Limb (tissue), 2 donors: Measurements from ENCODE around the gene ANO4.
"Not testable (repeated sequence)": the region's sequence is repeated elsewhere in the genome, so short reads cannot be mapped to it uniquely, and the experiment has no call there.

ENCODE experiments used
- DNase-seq, 2 donors: peaks; one replicate each; pipeline ENCODE4 v3.0.0-alpha.2; 2016; ENCODE audit errors: extremely low spot score in 2 of 2

ANO4 gene

DNA sequence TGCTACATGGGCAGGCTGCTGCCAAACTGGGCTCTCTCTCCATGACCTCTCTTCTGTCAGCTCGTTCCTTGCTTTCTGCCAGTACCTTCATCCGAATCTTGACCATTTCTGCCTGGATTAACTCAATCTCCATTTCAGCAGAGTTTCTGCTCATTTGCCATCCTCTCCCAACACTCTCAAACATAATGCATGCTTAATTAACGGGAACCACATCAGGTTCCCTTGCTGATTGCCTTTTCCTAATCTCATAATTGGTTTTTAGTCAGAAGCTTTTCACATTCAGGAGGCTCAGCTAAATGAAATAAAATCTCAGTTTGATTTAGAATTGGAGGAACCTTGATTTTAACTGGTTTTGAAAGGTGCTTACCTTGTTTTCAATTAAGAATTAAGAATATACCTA lies 288.1 kb downstream of the ANO4 start:
- no peak for DNase-seq

GRCh38 chr12:101086490-101087135 lies 292.0 kb downstream of the ANO4 start:
- DNase-seq = peak in 1 of 2 donors; percentile 27

GRCh38 chr12:101087920-101088319 lies 293.3 kb downstream of the ANO4 start:
- DNase-seq = no peak

DNA sequence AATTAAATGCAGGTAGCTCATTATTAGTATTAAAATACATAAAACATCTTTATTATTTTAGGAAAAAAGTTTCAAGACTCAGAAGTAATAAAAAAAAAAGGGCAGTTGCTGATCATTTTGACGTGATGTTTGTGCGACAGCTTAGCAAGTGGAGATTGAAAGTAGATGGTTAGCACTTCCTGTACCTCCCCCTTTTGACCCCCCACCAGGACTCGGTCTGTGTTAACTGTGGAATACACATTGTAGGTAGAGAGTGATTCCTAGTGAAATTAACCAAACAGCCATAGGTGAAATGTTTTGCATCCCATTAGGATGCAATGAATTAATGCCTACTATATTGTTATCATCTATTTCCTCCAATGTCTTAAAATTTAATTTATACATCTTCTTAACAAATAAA lies 294.7 kb downstream of the ANO4 start:
- DNase-seq = no peak

- DNase-seq = not testable (repeated sequence)
Observed at GRCh38 chr12:101090222-101090621, 295.6 kb downstream of the ANO4 start.

DNA sequence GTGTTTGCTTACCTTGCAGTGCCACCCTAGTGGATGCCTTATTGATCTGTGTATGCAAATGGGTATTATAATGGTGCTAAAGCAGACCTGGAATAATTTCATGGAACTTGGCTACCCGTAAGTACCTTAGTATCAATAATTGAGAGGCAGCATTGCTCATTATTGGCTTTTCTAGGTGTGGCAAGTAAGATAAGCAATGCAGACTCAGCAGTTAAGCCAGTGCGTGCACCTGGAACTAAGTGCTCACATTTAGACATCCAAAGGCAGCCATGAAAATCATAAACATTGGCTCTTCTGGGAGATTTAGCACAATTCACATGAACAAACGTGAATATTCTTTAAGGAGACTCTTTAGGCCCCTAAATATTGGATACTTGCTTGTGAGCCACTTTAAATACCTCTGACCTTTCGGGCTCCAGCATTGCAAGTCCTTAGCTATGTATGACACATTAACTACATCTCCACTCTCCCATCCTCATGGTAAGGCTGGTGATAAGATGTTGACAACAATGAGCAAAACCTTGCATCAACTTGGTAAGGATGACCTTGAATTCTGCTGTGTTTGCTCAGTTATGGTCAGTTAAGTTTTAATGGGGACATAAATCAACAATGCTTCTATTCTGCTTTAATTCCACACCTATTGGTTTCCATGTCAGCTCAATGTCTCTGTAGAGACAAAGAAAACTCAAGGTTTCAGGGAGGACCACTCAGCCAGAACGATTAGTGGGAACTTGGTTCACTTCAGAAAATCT lies 303.4 kb downstream of the ANO4 start:
- no peak for DNase-seq

DNA sequence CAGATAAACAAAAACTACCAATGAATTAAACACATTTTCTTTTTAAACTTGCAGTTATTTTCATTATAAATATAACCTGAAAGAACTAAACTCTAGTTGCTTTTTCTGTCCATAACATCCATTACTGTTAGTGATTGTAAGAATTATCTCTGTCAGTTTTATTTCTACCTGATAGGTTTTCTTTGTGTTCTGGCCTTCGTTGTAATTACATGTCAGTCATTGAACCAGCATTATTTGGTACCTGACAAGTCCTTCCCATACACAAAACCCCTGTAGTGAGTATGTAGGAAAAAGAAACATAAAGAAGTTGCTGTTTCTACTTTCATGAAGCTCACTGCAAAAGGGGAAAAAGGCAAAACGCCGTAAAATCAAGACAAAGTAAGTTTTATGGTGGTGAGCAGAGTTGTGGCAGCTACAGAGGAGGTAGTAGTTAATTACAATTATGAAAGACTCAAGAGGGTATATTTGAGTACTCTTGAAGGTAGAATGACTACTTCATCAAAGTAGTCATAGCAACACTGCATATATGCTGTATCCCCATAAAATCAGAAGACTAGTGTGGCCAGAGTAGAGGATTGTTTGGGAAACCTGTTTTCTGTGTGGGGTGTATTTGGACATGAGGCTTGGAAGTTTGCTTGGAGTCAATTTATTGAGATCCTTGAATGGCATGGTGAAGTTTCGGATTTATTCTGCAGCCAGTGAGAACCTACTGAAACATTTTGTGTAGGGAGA lies 312.6 kb downstream of the ANO4 start:
- no peak for DNase-seq

- no peak for DNase-seq
Observed at GRCh38 chr12:101108130-101108529, 313.6 kb downstream of the ANO4 start.

- DNase-seq = no peak
Observed at GRCh38 chr12:101110866-101111265, 316.3 kb downstream of the ANO4 start.

DNA sequence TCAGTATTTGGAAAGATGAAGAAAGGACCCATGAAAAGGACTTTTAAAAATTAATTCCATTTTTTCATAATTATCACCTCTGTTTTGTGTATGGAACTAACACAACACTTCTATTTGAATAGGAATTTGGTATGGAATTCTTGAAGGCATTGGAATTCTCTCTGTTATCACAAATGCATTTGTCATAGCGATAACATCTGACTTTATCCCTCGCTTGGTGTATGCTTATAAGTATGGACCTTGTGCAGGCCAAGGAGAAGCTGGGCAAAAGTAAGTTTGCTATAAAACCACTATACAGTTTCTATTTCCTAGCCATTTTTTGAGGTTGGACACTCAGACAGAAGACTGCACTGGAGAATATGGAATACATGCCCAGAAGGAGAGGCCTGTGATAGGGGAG lies 316.9 kb downstream of the ANO4 start:
- no peak for DNase-seq

GRCh38 chr12:101115326-101115725 lies 320.8 kb downstream of the ANO4 start:
- DNase-seq = no peak

DNA sequence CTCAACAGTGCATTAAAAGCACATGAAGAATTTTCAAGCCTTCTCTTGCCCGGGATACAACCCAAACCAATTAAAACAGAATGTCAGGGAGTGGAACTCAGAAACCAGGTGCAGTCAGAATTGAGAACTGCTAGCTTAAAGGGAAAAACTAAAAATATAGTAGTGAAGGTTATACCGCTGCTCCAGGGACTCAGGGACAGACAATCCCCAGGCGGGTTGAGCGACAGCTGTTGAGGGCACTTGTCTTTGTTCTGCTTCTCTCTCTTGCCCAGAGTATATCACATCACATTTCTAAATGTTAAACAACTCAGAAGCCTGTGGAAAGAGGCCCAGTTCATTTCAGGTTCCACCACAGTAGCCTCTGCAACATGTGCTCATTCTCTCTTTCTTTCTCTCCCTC lies 322.3 kb downstream of the ANO4 start:
- peak in 1 of 2 donors; percentile 5 for DNase-seq

DNA sequence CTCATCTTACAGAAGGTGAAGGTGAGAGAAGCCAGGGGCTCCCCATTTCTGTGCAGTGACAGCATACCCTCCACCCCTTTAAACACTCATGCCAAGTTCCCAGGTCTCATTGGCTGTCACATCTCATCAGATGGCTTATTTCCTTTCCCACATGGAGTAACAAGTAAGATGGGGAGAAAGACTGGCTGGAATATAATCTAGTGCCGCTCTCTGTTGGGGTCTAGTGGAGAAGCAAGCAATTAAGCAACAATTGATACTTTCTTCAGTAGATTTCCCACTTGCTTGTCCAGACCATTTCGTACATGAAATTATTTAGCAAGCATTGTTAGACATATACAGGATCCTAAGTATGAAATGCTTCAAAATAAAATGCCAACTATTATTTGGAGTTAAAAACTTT lies 323.3 kb downstream of the ANO4 start:
- no peak for DNase-seq

DNA sequence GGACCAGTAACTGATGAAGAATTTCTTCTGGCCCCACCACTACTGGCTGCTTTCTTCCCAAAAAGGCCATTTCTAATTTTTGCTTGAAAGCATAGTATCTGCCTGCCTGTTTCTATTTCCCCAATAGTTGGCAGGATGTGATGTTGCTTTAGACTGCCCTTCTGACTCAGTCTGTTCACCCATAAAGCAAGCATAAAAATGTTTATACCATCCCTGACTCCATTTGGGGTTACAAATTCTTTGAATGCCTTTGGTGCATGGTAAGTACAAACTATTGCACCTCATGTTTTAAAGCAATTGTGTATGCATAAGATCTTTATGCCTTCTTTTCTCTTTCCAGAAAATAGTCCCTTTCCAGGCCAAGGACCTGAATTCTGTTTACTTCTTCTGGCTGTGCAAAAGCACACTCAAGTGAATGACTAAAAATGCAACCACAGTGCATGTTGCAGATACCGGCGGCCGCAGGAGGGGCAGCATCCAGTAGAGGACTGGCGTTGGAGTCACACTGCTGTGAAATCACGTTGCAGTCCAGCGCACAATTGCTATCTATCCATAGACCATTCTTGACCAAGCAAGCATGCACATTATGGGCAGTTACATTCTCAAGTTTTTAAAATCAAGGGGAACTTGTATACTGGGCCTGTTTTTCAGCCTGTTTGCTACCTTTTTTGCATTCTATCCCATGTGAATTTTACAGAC lies 333.1 kb downstream of the ANO4 start:
- DNase-seq = no peak

- DNase-seq = not testable (repeated sequence)
Observed at GRCh38 chr12:101145777-101146431, 351.3 kb downstream of the ANO4 start.

GRCh38 chr12:101165319-101165718 lies 370.7 kb downstream of the ANO4 start:
- no peak for DNase-seq

- no peak for DNase-seq
Observed at GRCh38 chr12:101166866-101167265, 372.3 kb downstream of the ANO4 start.

GRCh38 chr12:101168001-101168400 lies 373.4 kb downstream of the ANO4 start:
- DNase-seq = no peak

DNA sequence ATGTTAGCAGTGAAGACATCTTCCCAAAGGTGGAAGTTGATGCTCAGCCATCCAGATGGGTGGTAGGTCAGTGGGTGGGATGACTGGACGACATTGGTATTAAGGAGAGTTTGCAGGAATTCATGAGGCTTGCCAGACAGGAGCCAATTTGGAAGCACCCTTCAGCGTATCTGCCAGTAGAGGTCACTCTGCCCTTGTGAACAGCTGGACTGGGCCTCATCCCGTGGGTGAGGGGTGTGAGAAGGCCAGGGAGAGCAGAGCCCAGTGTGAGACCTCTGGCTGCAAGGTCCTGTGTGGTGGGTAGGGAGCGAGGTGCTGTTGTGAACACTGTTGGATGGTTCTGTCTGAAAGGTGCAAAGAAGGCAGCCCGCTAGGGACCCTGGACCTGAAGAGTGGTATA lies 377.7 kb downstream of the ANO4 start:
- DNase-seq = no peak

- DNase-seq = no peak
Observed at GRCh38 chr12:101173197-101173749, 378.7 kb downstream of the ANO4 start.

- no peak for DNase-seq
Observed at GRCh38 chr12:101174541-101174940, 380.0 kb downstream of the ANO4 start.
